Left lung (tissue), 14 donors: ENCODE data around the gene ZNF626. TPM values are rescaled to one million over a fixed set of nuclear protein-coding genes. Genes with fewer than 3 reads are reported as not detected.
"Not testable (repeated sequence)": the region's sequence is repeated elsewhere in the genome, so short reads cannot be mapped to it uniquely, and the experiment has no call there.

Experiments used
- ATAC-seq: fragments of 200-7000 bp; cut with Tn5 transposase; one replicate; pipeline ENCODE4 v1.9.1; 2020; ENCODE audit warnings: moderate library complexity
- DNase-seq, 4 donors: peaks; one replicate each; pipeline ENCODE4 v3.0.0-alpha.2; 2013 to 2020
- H3K27ac ChIP-seq, 2 donors: fragments of 200-600 bp; sonication (generic) in 1 of 2; one replicate each; pipeline versions ENCODE4 v1.5.0 to v1.8.0; 2020 to 2021
- H3K27me3 ChIP-seq, 2 donors: fragments of 200-600 bp; sonication (generic) in 1 of 2; one replicate each; pipeline versions ENCODE4 v1.5.0 to v1.8.0; 2020 to 2021
- H3K36me3 ChIP-seq, 2 donors: fragments of 200-600 bp; sonication (generic) in 1 of 2; one replicate each; pipeline versions ENCODE4 v1.5.0 to v1.8.0; 2020 to 2021
- H3K4me1 ChIP-seq, 2 donors: fragments of 200-600 bp; one replicate each; pipeline ENCODE4 v1.8.0; 2021
- H3K4me3 ChIP-seq, 2 donors: fragments of 200-600 bp; sonication (generic) in 1 of 2; one replicate each; pipeline versions ENCODE4 v1.5.0 to v1.8.0; 2020 to 2021; ENCODE audit warnings: mild to moderate bottlenecking in 1 of 2
- H3K9me3 ChIP-seq, 2 donors: fragments of 200-600 bp; sonication (generic) in 1 of 2; one replicate each; pipeline versions ENCODE4 v1.5.0 to v1.8.0; 2020 to 2021
- intact Hi-C, 2 donors: fragments of 100-400 bp; cut with DNase I; formaldehyde crosslinking; loops; one replicate each; pipeline versions ENCODE4 v1.11.2 to v1.14.2; 2022
- long read RNA-seq, 12 donors: library from polyadenylated mRNA in 2 of 12; unstranded in 2 of 12; transcript quantifications; one replicate each; pipeline ENCODE4 v2.0.0 and lab custom pipeline, GENCODE V29; 2019 to 2026
- polyA plus RNA-seq, 6 donors: library from polyadenylated mRNA; unstranded; fragments of 120-200 nt; gene quantifications; one replicate each; pipeline ENCODE4 v1.2.1, GENCODE V29; 2013; ENCODE audit not compliant: insufficient read length in 6 of 6
- total RNA-seq, 2 donors: library from RNA; stranded (reverse); fragmentation: NEBNext Ultra II Directional; extraction: Animal tissue kit (Norgen Biotek cat#: 25700); gene quantifications; one replicate each; pipeline ENCODE4 v1.2.1, GENCODE V29; 2021
- TF ChIP-seq, protein P1 (sequence below), 2 donors: fragments of 200-600 bp; sonication (generic) in 1 of 2; IDR thresholded peaks; one replicate each; pipeline versions ENCODE4 v1.5.0 to v1.8.0; 2021; ENCODE audit warnings: antibody characterized with exemption in 2 of 2
- donor health status: DM: no; HTN: yes; CAD: no.
- donor health status: DM: no; HTN: no; CAD: no.

Gene ZNF626
- total RNA-seq (10 to 100 TPM in 1 of 2 donors, 1 to 10 TPM in 1; 8.6 to 10.8 TPM), polyA plus RNA-seq (10 to 100 TPM; 21.3 to 29.2 (median 23.6) TPM)
- long read RNA-seq, donor 1, full-length matches to known transcripts = 7 of 14 reads
- long read RNA-seq, donor 1, partial matches to known transcripts = 0 of 14 reads
- long read RNA-seq, donor 1, other reads (novel, unspliced or antisense) = 7 of 14 reads
- long read RNA-seq, donor 2, full-length matches to known transcripts = 3 of 40 reads
- long read RNA-seq, donor 2, partial matches to known transcripts = 32 of 40 reads
- long read RNA-seq, donor 2, other reads (novel, unspliced or antisense) = 5 of 40 reads
- long read RNA-seq, donor 3, partial matches to known transcripts = 0 of 5 reads
- long read RNA-seq, donor 3, other reads (novel, unspliced or antisense) = 0 of 5 reads
- long read RNA-seq, donor 4, partial matches to known transcripts = 0 of 2 reads
- long read RNA-seq, donor 4, other reads (novel, unspliced or antisense) = 0 of 2 reads
- long read RNA-seq, donor 5, full-length matches to known transcripts = 9 of 25 reads
- long read RNA-seq, donor 5, partial matches to known transcripts = 16 of 25 reads
- long read RNA-seq, donor 5, other reads (novel, unspliced or antisense) = 0 of 25 reads
- long read RNA-seq, donor 6, transcript ZNF626-201 (4 exons, 1,123 nt) = major isoform, 13 of 32 reads
- long read RNA-seq, donor 6, partial matches to known transcripts = 14 of 32 reads
- long read RNA-seq, donor 6, other reads (novel, unspliced or antisense) = 5 of 32 reads
- long read RNA-seq, donor 7, partial matches to known transcripts = 0 of 3 reads
- long read RNA-seq, donor 7, other reads (novel, unspliced or antisense) = 0 of 3 reads
- long read RNA-seq, donor 8, full-length matches to known transcripts = 5 of 5 reads
- long read RNA-seq, donor 8, partial matches to known transcripts = 0 of 5 reads
- long read RNA-seq, donor 8, other reads (novel, unspliced or antisense) = 0 of 5 reads
- long read RNA-seq, donor 9 = 0 reads
- long read RNA-seq, donor 10, full-length matches to known transcripts = 2 of 3 reads
- long read RNA-seq, donor 10, partial matches to known transcripts = 0 of 3 reads
- long read RNA-seq, donor 10, other reads (novel, unspliced or antisense) = 1 of 3 reads
- long read RNA-seq, donor 11 = 0 reads
- long read RNA-seq, donor 12, full-length matches to known transcripts = 2 of 10 reads
- long read RNA-seq, donor 12, partial matches to known transcripts = 8 of 10 reads
- long read RNA-seq, donor 12, other reads (novel, unspliced or antisense) = 0 of 10 reads

DNA sequence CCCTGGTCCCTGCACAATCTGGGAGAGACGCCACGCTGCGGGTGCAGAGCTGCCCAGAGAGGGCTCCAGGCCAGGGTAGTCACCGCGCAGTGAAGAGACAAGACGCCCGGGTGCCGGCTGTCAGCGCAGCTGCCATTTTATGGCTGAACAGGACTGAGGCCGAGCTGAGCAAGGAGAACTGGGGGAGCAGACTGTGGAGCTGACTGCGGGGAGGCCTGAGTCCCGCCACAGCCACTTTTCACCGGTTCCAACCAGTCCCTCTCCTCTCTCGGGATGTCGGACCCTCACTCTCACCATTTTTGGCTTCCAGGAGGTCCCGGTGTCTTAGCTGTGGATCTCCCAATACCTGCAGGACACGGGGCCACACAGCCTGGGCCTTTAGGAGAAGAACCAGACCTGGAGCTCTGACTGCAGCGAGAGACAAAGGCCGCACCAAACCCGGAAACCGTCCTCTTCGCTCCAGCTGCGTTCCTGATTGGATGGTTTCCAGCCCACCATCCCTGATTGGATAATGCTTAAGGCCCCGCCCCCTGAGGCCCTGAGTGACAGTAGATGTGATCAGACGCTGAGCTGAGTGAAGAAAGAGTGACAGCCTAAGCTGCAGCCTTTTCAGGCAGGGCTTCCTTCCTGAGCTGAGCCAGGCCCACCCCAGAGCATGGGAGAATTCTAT is at the start of gene ZNF626:
Gene ZNF626 (minus strand): TSS at position 422 of the 670 bp plus-strand sequence. CDS start 125 bp downstream, at position 297.
- DNase-seq = peak; percentile 79 to 98 (median 96)
- peaks cover 0 to 22% of the 10 kb centered on the region in 2 donors for H3K4me1 ChIP-seq
- TF ChIP-seq, protein P1, sequence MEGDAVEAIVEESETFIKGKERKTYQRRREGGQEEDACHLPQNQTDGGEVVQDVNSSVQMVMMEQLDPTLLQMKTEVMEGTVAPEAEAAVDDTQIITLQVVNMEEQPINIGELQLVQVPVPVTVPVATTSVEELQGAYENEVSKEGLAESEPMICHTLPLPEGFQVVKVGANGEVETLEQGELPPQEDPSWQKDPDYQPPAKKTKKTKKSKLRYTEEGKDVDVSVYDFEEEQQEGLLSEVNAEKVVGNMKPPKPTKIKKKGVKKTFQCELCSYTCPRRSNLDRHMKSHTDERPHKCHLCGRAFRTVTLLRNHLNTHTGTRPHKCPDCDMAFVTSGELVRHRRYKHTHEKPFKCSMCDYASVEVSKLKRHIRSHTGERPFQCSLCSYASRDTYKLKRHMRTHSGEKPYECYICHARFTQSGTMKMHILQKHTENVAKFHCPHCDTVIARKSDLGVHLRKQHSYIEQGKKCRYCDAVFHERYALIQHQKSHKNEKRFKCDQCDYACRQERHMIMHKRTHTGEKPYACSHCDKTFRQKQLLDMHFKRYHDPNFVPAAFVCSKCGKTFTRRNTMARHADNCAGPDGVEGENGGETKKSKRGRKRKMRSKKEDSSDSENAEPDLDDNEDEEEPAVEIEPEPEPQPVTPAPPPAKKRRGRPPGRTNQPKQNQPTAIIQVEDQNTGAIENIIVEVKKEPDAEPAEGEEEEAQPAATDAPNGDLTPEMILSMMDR (IDR thresholded peaks at IDR 0.05) = no peak
- peaks cover 0 to 39% of the 10 kb centered on the region in 2 donors for H3K9me3 ChIP-seq
- peak within 1 kb of the TSS; percentile 77 to 81 for H3K27ac ChIP-seq
- H3K36me3 ChIP-seq = peaks cover 0 to 29% of the 10 kb centered on the region in 2 donors
- ATAC-seq = peak; percentile 99
- peak within 1 kb of the TSS; percentile 59 to 69 for H3K4me3 ChIP-seq
- no peaks in the 10 kb centered on the region for H3K27me3 ChIP-seq
- intact Hi-C loops = no loop called here

DNA sequence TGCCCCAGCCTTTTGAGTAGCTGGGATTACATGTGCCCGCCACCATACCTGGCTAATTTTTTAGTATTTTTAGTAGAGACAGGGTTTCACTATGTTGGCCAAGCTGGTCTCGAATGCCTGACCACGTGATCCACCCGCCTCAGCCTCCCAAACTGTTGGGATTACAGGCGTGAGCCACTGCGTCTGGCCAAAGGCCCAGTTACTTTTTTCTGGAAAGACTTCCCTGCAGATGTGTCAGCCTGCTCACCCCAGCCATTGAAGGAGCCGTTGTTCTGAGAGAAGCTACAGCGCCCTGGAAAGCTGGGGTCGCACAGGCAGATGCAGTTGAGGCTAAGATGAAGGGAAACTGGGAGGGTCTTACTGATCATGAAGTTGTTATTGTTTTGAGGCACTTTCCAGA is 7.9 kb upstream of the ZNF626 start:
- no peaks in the 10 kb centered on the region for H3K4me1 ChIP-seq
- H3K9me3 ChIP-seq = peaks cover 0 to 26% of the 10 kb centered on the region in 2 donors
- intact Hi-C loops = no loop called here
- TF ChIP-seq, protein P1 (IDR thresholded peaks at IDR 0.05) = no peak
- no peaks in the 10 kb centered on the region for H3K27me3 ChIP-seq
- DNase-seq (no peak), ATAC-seq (no peak)
- H3K36me3 ChIP-seq = no peaks in the 10 kb centered on the region
- no peak overlapping the region for H3K4me3 ChIP-seq
- no peak overlapping the region for H3K27ac ChIP-seq

DNA sequence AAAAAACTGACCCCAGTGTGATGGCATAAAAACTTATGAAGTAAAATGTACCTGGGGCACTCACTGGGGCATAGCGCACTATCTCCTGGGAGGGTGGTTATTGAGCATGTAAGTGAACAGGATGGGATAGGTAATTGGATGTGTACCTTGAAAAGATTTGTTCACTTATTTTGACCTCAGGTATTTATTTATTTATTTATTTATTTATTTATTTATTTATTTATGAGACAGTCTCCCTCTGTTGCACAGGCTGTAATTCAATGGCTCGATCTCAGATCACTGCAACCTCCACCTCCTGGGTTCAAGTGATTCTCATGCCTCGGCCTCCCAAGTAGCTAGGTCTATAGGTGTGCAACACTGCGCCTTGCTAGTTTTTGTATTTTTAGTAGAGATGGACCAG is 5.9 kb upstream of the ZNF626 start:
- H3K4me1 ChIP-seq = no peaks in the 10 kb centered on the region
- no peak overlapping the region for H3K4me3 ChIP-seq
- no peak for ATAC-seq
- no peaks in the 10 kb centered on the region for H3K36me3 ChIP-seq
- intact Hi-C loops = no loop called here
- no peak for DNase-seq
- no peak overlapping the region for H3K27ac ChIP-seq
- H3K27me3 ChIP-seq = no peaks in the 10 kb centered on the region
- TF ChIP-seq, protein P1 (IDR thresholded peaks at IDR 0.05) = no peak
- peaks cover 0 to 19% of the 10 kb centered on the region in 2 donors for H3K9me3 ChIP-seq

DNA sequence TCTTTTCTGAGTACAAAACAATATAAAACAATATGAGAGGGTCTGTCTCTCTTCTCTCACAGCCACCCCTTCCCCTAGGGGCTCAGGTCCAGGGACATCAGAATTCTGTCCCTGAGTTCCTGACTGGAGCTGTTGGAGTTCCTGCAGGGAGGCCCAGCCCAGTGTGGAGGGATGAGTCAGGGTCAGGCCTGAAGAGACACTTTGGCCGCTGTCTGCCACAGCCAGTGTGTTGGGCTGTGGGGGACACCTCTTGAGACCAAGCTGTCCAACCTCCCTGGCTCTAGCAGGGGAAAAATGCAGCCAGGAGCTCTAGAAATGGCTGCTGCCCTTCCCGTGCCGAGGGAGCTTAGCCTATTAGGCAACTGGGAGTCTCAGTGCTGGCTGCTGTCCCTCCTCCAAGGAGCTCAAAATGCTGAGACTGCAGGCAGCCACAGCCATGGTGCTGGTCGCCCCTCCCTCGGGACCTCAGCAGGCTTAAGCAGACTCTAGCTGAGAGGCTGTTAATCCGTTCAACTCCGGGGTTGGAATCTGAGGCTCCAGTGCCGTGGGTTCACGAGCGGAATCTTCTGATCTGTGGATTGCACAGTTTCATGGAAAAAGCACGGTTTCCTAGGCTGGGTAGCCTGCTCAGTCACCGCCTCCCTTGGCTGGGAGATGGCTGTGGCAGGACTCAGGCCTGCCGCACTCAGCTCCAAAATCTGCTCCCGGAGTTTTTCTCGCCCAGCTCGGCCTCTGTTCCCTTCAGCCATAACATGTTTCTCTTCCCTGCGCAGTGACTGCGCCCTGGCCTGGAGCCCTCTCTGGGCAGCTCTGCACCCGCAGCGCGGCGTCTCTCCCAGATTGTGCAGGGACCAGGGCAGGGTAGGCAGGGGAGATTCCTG is 3.8 kb upstream of the ZNF626 start:
- DNase-seq (peak in 1 of 4 donors; percentile 43), ATAC-seq (no peak)
- H3K4me3 ChIP-seq = no peak overlapping the region
- no peak overlapping the region for H3K27ac ChIP-seq
- no peaks in the 10 kb centered on the region for H3K36me3 ChIP-seq
- TF ChIP-seq, protein P1 (IDR thresholded peaks at IDR 0.05) = no peak
- peaks cover 0 to 4% of the 10 kb centered on the region in 2 donors for H3K4me1 ChIP-seq
- no peaks in the 10 kb centered on the region for H3K27me3 ChIP-seq
- intact Hi-C loops = no loop called here
- peaks cover 0 to 18% of the 10 kb centered on the region in 2 donors for H3K9me3 ChIP-seq

DNA sequence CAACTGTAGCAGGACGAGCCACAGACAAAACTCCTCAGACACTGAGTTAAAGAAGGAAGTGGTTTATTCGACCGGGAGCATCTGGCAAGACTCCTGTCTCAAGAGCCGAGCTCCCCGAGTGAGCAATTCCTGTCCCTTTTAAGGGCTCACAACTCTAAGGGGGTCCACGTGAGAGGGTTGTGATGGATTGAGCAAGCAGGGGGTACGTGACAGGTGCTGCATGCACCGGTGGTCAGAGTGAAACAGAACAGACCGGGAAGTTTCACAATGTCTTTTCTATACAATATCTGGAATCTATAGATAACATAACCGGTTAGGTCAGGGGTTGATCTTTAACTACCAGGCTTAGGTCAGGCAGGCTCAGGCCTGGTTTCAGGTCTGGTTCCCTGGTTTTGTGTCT is 3.1 kb upstream of the ZNF626 start:
- Histone ChIP-seq H3K4me1 (peaks cover 0 to 10% of the 10 kb centered on the region in 2 donors), H3K9me3 (peaks cover 0 to 23% of the 10 kb centered on the region in 2 donors)
- H3K4me3 ChIP-seq, intact Hi-C loops, H3K27ac ChIP-seq, H3K27me3 ChIP-seq, H3K36me3 ChIP-seq, ATAC-seq: not testable (repeated sequence)
- DNase-seq = peak in 1 of 4 donors; percentile 27
